ENCODE data around the gene BLVRA. TPM values are rescaled to one million over a fixed set of nuclear protein-coding genes. Genes with fewer than 3 reads are reported as not detected.

BLVRA gene
- total RNA-seq, 1 donor from 2014 or later = 22.4 TPM

DNA sequence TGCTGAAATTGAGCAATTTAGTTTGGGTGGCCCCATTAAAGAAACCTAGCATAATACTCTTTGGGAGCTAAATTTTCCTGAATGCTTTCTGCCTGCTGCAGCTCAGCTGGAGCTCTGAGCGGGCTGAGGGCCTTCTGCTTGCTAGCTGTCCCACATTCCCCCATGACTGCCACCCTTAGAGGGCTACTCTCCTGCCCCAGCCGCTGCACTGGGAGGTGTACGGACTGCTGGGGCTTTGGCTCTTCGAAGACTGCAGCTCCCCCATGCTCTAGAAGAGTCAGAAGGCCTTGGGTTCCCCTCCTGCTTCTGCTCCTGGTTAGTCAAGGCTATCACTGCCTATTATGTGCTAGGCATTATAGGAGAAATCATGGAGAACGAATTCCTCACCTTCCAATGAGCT lies 31.5 kb downstream of the BLVRA start:
- Mint-ChIP-seq H3K4me1 (ENCODE audit: low read depth) (no peaks in the 10 kb centered on the region), H3K4me3 (ENCODE audit: low read depth) (no peak overlapping the region), H3K27me3 (no peaks in the 10 kb centered on the region), H3K36me3 (ENCODE audit: insufficient read depth) (peaks cover 5% of the 10 kb centered on the region), H3K9me3 (ENCODE audit: low read depth) (no peaks in the 10 kb centered on the region), H3K27ac (no peak overlapping the region)
- TF ChIP-seq, protein P1, sequence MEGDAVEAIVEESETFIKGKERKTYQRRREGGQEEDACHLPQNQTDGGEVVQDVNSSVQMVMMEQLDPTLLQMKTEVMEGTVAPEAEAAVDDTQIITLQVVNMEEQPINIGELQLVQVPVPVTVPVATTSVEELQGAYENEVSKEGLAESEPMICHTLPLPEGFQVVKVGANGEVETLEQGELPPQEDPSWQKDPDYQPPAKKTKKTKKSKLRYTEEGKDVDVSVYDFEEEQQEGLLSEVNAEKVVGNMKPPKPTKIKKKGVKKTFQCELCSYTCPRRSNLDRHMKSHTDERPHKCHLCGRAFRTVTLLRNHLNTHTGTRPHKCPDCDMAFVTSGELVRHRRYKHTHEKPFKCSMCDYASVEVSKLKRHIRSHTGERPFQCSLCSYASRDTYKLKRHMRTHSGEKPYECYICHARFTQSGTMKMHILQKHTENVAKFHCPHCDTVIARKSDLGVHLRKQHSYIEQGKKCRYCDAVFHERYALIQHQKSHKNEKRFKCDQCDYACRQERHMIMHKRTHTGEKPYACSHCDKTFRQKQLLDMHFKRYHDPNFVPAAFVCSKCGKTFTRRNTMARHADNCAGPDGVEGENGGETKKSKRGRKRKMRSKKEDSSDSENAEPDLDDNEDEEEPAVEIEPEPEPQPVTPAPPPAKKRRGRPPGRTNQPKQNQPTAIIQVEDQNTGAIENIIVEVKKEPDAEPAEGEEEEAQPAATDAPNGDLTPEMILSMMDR (IDR thresholded peaks at IDR 0.05; ENCODE audit: unreplicated experiment) = no peak
- no peak for DNase-seq (ENCODE audit: low spot score, unreplicated experiment)

- TF ChIP-seq, protein P1 (IDR thresholded peaks at IDR 0.05; ENCODE audit: unreplicated experiment) = no peak
- Mint-ChIP-seq H3K4me1 (ENCODE audit: low read depth) (no peaks in the 10 kb centered on the region), H3K4me3 (ENCODE audit: low read depth) (no peak overlapping the region)
Observed at GRCh38 chr7:43790834-43791233, 32.4 kb downstream of the BLVRA start.

DNA sequence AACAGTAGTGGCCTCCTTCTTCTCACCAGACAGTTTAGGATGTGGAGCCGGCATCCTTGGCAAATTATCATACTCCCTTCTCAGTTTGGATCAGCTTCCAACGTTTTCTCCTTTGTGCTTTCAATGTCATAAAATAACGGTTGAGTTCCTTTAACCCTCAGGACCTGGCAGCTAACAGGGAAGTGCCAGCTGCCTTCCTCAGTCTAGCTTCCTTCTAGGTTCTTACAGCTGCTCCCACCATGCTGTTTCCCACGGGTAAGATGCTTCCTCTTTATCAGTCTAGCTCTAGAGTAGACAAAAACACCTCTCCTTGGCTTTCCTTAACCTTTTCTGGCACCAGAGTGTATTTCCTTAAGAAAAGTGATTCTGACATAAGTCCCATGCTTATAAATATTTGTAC lies 33.2 kb downstream of the BLVRA start:
- no peaks in the 10 kb centered on the region for H3K27me3 Mint-ChIP-seq
- H3K4me3 Mint-ChIP-seq (ENCODE audit: low read depth) = no peak overlapping the region
- no peak for DNase-seq (ENCODE audit: low spot score, unreplicated experiment)
- TF ChIP-seq, protein P1 (IDR thresholded peaks at IDR 0.05; ENCODE audit: unreplicated experiment) = no peak
- no peak overlapping the region for H3K27ac Mint-ChIP-seq
- H3K9me3 Mint-ChIP-seq (ENCODE audit: low read depth) = no peaks in the 10 kb centered on the region
- H3K4me1 Mint-ChIP-seq (ENCODE audit: low read depth) = no peaks in the 10 kb centered on the region
- H3K36me3 Mint-ChIP-seq (ENCODE audit: insufficient read depth) = peaks cover 3% of the 10 kb centered on the region

More at GRCh38 chr7:43790834-43791233, 32.4 kb downstream of the BLVRA start:
- Mint-ChIP-seq H3K27ac (no peak overlapping the region), H3K27me3 (no peaks in the 10 kb centered on the region), H3K9me3 (ENCODE audit: low read depth) (no peaks in the 10 kb centered on the region), H3K36me3 (ENCODE audit: insufficient read depth) (peaks cover 5% of the 10 kb centered on the region)
- DNase-seq (ENCODE audit: low spot score, unreplicated experiment) = no peak

GRCh38 chr7:43792471-43793150 lies 34.1 kb downstream of the BLVRA start:
- H3K4me1 Mint-ChIP-seq (ENCODE audit: low read depth) = no peaks in the 10 kb centered on the region
- H3K4me3 Mint-ChIP-seq (ENCODE audit: low read depth) = no peak overlapping the region
- no peaks in the 10 kb centered on the region for H3K9me3 Mint-ChIP-seq (ENCODE audit: low read depth)
- no peaks in the 10 kb centered on the region for H3K27me3 Mint-ChIP-seq
- TF ChIP-seq, protein P1 (IDR thresholded peaks at IDR 0.05; ENCODE audit: unreplicated experiment) = no peak
- no peak for DNase-seq (ENCODE audit: low spot score, unreplicated experiment)
- no peak overlapping the region for H3K27ac Mint-ChIP-seq
- H3K36me3 Mint-ChIP-seq (ENCODE audit: insufficient read depth) = peaks cover 3% of the 10 kb centered on the region

DNA sequence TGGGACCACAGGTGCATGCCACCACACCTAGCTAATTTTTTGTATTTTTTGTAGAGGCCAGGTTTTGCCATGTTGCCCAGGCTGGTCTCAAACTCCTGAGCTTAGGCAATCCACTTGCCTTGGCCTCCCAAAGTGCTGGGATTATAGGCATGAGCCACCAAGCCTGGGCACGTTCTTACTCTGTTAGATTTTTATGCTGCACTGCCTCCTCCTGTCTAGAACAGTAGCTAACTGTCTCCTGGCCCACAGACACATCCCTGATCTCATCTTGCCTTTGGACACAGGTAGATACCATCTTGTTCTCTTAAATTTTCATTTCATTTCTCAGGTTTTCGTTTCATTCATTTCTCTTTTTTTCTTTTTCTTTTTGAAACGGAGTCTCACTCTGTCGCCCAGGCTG lies 41.1 kb downstream of the BLVRA start:
- Mint-ChIP-seq H3K36me3 (ENCODE audit: insufficient read depth) (peaks cover 4% of the 10 kb centered on the region), H3K4me1 (ENCODE audit: low read depth) (no peaks in the 10 kb centered on the region), H3K4me3 (ENCODE audit: low read depth) (no peak overlapping the region), H3K9me3 (ENCODE audit: low read depth) (no peaks in the 10 kb centered on the region), H3K27me3 (no peaks in the 10 kb centered on the region), H3K27ac (no peak overlapping the region)
- TF ChIP-seq, protein P1 (IDR thresholded peaks at IDR 0.05; ENCODE audit: unreplicated experiment) = no peak
- no peak for DNase-seq (ENCODE audit: low spot score, unreplicated experiment)

Measured in progenitor cell of endocrine pancreas (in vitro differentiated cells).